Kidney capillary endothelial cell (primary cell): ENCODE results near the gene BEGAIN.

Source experiments
- DNase-seq: peaks from one replicate; pipeline ENCODE4 v3.0.0-alpha.2; 2018; ENCODE audit warnings: low spot score

The BEGAIN gene

DNA sequence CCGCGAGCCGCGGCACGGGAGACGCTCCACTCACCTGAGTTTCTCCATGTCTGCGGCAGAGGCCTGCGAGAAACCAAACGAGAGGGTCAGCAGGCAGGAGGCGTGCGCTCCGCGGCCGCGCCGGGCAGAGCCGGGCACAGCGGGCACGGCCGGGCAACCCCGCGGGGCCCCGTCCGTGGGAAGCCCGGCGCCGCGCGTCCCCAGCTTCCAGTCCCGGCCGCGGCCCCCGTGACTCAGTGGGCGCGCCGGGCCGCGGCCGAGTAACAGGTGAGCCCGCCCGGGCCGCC lies 19.4 kb downstream of the BEGAIN start:
- DNase-seq, result no peak

DNA sequence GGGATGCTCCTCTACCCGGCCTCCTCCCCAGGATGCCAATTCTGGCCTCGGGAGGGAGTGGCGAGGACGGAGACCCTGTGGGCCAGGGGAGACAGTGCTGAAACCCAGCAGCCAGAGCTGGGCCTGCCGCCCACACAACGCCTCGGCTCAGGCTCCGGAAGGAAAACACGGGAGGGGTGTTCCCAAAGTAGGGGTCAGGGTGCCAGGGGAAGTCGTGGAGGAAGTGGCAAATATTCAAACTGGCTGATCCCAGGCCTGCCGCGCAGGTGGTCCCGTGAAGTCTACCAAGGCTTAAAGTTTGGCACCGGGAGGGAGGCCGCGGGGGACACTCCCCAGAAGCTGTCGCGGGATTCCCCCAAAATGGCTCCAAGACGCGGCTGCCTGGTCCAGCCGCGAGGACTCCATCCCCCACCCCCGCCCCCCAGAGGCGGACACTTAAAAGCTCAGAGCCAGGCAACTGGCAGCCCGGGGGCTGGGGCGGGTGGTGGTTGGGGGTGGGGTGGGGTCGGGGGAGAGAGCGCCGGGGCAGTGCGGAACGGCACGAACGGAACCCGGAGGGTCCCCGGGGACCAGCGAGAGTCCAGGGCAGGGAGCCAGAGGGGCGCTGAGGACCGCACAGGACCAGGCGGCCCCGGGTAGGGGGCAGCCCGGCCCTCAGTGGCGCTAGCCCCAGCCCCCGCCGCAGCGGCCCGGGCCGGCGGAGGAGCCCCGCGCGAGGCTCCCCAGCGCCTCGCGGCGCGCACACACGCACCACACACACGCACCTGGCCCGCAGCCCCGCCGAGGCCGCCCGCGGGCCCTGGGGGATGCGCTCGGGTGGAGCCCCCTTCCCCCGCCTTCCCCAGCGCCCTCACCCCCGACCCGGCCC lies 20.0 kb downstream of the BEGAIN start:
- DNase-seq, result no peak

GRCh38 chr14:100566586-100566985 lies 20.6 kb downstream of the BEGAIN start:
- no peak for DNase-seq

DNA sequence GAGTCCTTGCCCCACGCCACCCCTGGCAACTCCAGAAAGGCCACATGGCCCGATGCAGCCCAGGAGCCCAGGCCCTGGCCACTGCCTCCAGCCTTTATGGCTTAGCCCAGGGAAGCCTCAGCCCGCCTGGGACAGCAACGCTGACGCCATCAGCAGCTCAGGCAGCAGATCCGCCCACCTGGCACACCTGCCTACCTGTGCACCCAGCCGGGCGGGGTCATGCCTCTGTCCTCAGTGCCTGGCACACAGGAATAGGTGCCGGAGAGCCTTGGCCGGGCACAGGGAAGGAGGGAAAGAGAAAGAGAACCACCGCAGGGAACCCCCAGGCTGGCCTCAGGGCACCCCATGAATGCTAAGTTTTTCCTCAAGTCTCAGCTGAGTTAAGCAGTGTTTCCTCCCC lies 21.1 kb downstream of the BEGAIN start:
- no peak for DNase-seq

DNA sequence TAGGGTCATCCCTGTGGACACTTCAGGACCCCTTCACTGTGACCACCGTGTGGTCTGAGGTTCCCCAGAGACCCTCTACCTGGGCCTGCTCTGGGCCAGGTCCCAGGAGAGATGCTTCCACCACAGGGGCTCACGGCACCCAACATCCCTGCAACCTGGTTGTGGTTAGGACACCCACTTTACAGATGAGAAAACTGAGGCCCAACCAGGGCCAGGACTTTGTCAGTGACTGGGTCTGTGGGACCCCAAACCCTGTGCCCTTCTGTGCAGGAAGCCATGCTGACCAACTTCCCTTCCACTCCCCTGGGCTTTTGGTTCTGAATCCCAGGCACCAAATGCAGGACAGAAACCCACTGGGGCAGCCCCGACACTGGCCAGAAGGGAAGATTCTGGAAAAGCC lies 21.6 kb downstream of the BEGAIN start:
- DNase-seq, result no peak

DNA sequence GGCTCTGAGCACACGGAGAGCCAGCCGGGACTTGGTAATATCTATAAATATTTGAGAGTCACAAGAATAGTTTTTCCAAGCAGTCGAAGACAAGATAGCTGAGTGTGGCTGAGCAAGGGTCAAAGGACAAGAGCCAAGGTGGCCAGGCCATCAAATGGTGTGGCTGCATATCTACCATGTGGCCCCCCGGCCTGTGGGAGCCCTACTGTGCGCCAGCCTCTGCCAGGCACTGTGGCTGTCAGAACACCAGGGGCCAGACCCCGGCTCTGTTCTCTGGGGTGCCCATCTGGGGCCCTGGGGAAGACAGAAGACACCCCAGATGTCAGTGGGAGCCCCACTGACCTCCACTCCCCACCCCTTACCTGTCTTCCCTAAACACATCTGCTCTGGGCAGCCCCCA lies 22.7 kb downstream of the BEGAIN start:
- no peak for DNase-seq

- no peak for DNase-seq
Observed at GRCh38 chr14:100562751-100563150, 24.5 kb downstream of the BEGAIN start.

DNA sequence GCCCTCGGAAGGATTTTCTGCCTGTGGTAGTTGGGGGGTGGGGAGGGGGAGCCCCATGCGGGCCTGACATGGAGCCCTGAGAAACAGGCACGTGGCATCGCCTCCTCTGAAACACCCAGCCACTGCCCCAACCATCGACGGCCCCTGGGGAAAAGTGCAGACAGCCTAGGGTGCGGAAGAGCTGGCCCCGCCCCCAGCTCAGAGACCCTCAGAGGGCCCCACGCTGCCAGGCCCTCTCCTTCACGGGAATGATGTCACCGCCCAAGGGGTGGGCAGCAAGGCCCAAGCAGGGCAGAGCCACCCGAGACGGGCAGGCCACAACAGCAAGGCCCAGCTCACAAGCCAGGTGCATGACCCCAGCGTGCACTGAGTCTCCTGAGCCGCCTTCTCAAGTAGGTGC lies 26.2 kb downstream of the BEGAIN start:
- DNase-seq, result no peak

DNA sequence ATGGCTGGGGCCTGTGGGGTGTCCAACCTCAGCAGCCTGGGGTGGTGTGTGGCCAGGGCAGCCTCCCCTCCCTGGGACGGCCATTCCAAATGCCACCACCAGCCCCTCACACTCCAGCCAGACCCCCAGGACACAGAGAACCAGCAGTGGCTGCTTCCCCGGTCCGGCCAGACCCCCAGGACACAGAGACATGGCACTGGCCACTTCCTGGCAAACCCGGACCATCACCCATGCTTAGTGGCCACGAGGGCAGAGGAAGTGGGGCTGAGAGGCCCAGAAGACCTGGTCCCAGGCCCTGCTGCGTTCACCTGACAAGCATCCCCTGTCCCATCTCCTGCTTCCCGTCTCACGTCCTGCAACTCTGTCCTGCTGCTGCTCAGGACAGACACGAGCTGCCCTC lies 26.7 kb downstream of the BEGAIN start:
- DNase-seq, result no peak

GRCh38 chr14:100559455-100559854 lies 27.8 kb downstream of the BEGAIN start:
- no peak for DNase-seq

DNA sequence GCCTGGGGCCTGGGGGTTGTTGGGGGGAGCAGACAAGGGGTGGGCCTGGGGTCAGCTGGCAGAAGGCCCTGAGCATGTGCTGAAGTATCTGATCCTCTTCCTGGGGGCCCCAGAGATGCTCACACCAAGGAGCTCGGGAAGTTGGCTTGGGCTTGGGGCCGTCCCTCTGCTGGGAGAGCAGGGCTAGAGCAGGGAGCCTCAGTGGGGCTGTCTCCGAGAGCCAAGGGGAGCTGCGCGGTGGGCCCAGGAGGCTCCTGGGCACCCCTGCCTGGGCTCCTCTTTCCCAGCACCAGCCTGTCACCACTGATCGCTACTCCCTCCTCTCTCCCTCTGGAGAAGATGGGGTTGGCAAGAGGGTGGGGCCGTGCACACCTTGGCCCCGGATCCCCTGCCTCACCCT lies 28.3 kb downstream of the BEGAIN start:
- DNase-seq, result no peak

- no peak for DNase-seq
Observed at GRCh38 chr14:100558226-100558625, 29.0 kb downstream of the BEGAIN start.

DNA sequence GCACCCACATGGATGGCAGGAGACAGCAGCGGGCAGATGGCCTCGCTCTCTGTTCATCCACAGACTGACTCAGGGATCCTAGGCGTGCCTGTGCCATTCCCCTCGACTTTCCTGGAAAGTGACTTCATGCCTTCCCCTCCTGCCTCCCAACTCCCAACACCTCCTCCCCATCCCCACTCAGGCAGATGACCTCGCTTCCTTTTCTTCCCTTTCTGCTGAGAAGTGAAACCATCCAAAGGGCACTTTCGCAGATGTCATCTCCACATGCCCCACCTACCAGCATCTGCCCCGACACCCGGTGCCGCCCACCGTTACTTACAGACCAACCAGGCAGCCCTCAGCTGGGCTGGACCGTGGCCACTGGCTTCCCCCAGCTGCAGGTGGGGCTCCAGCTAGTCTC lies 29.6 kb downstream of the BEGAIN start:
- DNase-seq, result no peak

- DNase-seq, result no peak
Observed at GRCh38 chr14:100556936-100557505, 30.2 kb downstream of the BEGAIN start.

- DNase-seq, result no peak
Observed at GRCh38 chr14:100556140-100556475, 31.1 kb downstream of the BEGAIN start.

DNA sequence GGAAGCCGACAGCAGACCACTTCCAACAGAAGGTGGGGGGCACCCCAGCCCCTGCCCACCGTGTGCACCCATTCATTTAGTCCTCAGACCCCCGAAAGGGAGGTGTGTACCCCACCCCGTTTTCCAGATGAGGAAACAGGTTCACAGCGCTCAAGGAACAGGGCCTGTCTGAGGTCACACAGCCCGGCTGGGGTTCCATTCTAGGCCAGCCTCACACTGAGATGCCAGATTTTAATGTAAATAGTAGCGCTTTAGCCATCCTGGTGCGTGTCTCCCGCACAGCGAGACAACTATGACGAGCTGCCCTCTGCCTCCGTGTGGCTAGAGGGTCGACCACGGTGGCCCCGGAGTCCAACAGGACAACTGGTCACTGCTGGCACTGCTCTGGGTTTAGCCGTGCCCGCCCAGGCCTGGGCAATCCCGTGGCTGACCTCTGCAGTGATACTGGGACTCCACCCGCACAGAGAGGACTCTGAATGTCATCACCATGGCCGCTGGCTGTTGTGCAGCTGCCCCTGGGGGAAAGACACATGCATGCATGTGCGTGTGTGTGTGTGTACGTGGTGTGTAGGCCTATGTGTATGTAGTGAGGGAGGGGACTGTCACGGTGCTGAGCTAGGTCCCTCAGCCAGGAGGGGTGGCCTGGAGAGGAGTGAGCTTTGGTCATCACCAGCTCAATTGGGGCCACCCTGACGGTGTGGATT lies 31.6 kb downstream of the BEGAIN start:
- DNase-seq, result no peak

- DNase-seq, result no peak
Observed at GRCh38 chr14:100554696-100555320, 32.4 kb downstream of the BEGAIN start.

DNA sequence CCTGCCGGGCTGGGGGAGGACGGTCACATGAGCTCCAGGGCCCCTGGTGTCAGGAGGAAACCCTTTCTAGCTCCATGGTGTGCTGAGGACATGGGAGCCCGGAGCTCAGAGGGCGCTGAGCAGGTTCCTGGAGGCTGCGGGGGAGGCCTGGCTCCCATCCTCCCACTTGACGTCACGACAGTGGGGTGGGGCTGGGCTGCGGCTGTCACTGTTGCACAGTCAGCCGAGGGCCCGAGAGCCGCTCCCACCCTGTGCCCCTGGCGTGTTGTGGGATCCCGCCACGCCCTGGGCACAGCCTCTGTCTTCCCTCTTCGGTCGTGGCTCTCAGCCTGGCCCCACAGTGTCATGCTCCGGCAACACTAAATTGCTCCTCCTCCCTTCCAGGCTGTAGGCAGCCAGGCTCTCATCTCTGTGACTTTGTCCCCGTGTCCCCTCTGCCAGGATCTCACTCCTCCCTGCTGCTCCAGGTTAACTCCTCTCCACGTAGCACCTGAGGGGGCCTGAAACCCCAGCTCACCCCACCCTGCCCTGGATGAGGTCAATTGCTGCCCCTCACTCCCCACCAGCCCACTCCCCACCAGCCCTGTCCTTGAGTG lies 33.0 kb downstream of the BEGAIN start:
- DNase-seq, result no peak

DNA sequence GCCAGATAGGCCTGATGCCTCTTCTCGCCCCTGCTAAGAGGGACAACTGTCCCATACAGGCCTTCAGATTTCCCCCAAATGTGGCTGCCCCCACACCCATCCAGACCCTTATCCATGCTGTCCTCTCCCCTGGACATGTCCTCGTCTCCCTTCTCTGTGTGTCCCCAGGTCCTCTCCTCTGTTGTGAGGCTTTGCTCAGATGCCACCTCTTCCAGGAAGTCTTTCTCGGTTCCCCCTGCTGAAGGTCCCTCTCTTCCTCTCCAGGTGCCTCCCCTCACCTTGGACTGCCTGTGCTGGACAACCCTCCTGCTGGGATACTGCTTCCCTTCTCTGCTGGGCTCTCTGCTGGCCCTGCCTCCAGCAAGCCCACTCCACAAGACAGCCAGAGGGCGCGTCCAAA lies 33.7 kb downstream of the BEGAIN start:
- no peak for DNase-seq

DNA sequence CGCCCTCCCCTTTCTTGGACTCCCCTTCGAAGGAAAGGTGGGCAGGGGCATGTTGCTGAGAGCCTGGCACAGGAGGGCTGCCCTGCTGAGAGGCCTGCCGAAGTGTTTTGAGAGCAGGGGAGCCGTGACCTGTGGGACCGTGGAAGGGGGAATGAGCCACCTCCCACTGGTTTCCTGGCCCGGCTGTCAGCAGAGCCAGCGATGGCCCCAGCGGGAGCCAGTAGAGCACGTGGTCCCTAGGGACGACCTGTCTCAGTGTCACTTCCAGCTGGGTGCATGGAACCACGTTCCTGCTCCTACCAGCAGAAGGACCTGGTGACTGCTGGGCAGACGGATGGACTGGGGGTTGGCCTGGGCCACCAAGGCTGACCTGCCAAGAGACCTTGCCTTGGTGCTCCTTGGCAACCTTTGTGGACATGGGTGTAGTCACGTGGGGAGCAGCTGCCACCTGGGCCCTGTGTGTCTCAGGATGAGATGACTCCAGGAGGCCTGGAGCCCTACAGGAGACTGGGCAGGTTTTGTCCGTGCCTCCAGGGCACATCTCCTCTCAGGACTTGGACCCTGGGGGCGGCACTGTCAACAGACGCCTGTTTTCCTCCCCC lies 34.6 kb downstream of the BEGAIN start:
- no peak for DNase-seq

- DNase-seq, result no peak
Observed at GRCh38 chr14:100551056-100551455, 36.2 kb downstream of the BEGAIN start.
